ENCODE data around the gene C19orf38.

The C19orf38 gene

GRCh38 chr19:10913716-10914340, 65.6 kb downstream of the C19orf38 start:
- Histone ChIP-seq H3K27ac (no peak overlapping the region), H3K4me3 (no peak overlapping the region)
- DNase-seq (ENCODE audit: low spot score), result no peak
- no peak for TF ChIP-seq CTCF (IDR thresholded peaks at IDR 0.05)

GRCh38 chr19:10915130-10916091, 67.2 kb downstream of the C19orf38 start:
- no peak for DNase-seq (ENCODE audit: low spot score)
- no peak for TF ChIP-seq CTCF (IDR thresholded peaks at IDR 0.05)
- Histone ChIP-seq H3K27ac (no peak overlapping the region), H3K4me3 (no peak overlapping the region)

- H3K27ac ChIP-seq, result no peak overlapping the region
- no peak for DNase-seq (ENCODE audit: low spot score)
- no peak overlapping the region for H3K4me3 ChIP-seq
- TF ChIP-seq CTCF (IDR thresholded peaks at IDR 0.05), result no peak
These were observed 68.4 kb downstream of the C19orf38 start for GRCh38 chr19:10916602-10917001.

GRCh38 chr19:10918359-10918758, 70.1 kb downstream of the C19orf38 start:
- no peak for DNase-seq (ENCODE audit: low spot score)
- H3K27ac ChIP-seq, result no peak overlapping the region
- H3K4me3 ChIP-seq, result no peak overlapping the region
- TF ChIP-seq CTCF (IDR thresholded peaks at IDR 0.05), result no peak

All from coronary artery (tissue), 2 donors.